Immature natural killer cell (primary cell): ENCODE data around the gene TGFBR3. TPM values are rescaled to one million over a fixed set of nuclear protein-coding genes. Genes with fewer than 3 reads are reported as not detected.
A peak's percentile ranks its signal among the peaks of the same experiment; 100 is the strongest.

Source experiments
- DNase-seq, 3 donors: peaks; one replicate each; pipeline ENCODE4 v3.0.0; 2022; ENCODE audit warnings: mixed read lengths in 1 of 3
- H3K27ac Mint-ChIP-seq, 6 donors: one replicate each; pipeline ENCODE4 v1.8.0; 2020; ENCODE audit warnings: mixed read lengths in 6 of 6, mild to moderate bottlenecking in 5 of 6, inconsistent platforms in 4 of 6, moderate library complexity in 3 of 6
- H3K27me3 Mint-ChIP-seq, 3 donors: one replicate each; pipeline ENCODE4 v1.8.0; 2020 to 2021; ENCODE audit warnings: low read depth in 3 of 3, mild to moderate bottlenecking in 3 of 3, mixed read lengths in 3 of 3, moderate library complexity in 3 of 3, inconsistent platforms in 1 of 3
- H3K36me3 Mint-ChIP-seq, 3 donors: one replicate each; pipeline ENCODE4 v1.8.0; 2020; ENCODE audit warnings: mixed read lengths in 3 of 3, inconsistent platforms in 2 of 3, mild to moderate bottlenecking in 2 of 3
- H3K4me1 Mint-ChIP-seq, 2 donors: one replicate each; pipeline ENCODE4 v1.8.0; 2020; ENCODE audit warnings: inconsistent platforms in 2 of 2, mild to moderate bottlenecking in 2 of 2, mixed read lengths in 2 of 2, moderate library complexity in 1 of 2
- H3K4me3 Mint-ChIP-seq, 5 donors: one replicate each; pipeline ENCODE4 v1.8.0; 2020; ENCODE audit warnings: mild to moderate bottlenecking in 5 of 5, mixed read lengths in 5 of 5, inconsistent platforms in 3 of 5, moderate library complexity in 3 of 5
- H3K9me3 Mint-ChIP-seq, 6 donors: one replicate each; pipeline ENCODE4 v1.8.0; 2020; ENCODE audit warnings: mild to moderate bottlenecking in 6 of 6, mixed read lengths in 6 of 6, inconsistent platforms in 4 of 6, moderate library complexity in 3 of 6
- polyA plus RNA-seq, 3 donors: library from polyadenylated mRNA; unstranded; fragments of 300-500 nt; fragmentation: Illumina TruSeq; gene quantifications; one replicate each; pipeline ENCODE4 v1.2.3, GENCODE V29; 2021

The TGFBR3 gene
- polyA plus RNA-seq, 3 donors from 2014 or later: 141 to 245 (median 183) TPM

- DNase-seq: peak in 1 of 3 donors; percentile 18
Measured at GRCh38 chr1:91768786-91769725, 116.9 kb downstream of the TGFBR3 start.

DNA sequence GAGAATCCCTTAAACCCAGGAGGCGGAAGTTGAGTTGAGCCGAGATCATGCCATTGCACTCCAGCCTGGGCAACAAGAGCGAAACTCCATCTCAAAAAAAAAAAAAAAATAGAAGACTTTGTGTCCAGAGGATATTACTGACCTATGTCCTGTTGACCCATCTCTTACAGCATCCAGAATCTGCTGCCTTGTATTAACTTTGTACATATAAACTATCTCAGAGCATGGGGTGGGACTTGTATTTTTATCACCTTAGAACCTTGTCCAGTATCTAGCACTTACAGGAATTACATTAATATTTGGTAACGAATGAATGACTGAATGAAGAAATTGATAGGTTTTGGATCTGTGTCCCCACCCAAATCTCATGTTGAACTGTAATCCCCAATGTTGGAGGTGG lies 117.8 kb downstream of the TGFBR3 start:
- peak overlapping the region in 1 of 5 donors; percentile 48 for H3K4me3 Mint-ChIP-seq
- H3K27me3 Mint-ChIP-seq: peaks cover 0 to 24% (median 10%) of the 10 kb centered on the region in 3 donors
- no peaks in the 10 kb centered on the region for H3K9me3 Mint-ChIP-seq
- no peak for DNase-seq
- peaks cover 8 to 40% (median 20%) of the 10 kb centered on the region in 3 donors for H3K36me3 Mint-ChIP-seq
- H3K27ac Mint-ChIP-seq: peak overlapping the region; percentile 50 to 86 (median 78)
- peaks cover 87 to 98% of the 10 kb centered on the region in 2 donors for H3K4me1 Mint-ChIP-seq

More at GRCh38 chr1:91768786-91769725, 116.9 kb downstream of the TGFBR3 start:
- H3K4me1 Mint-ChIP-seq: peaks cover 89 to 98% of the 10 kb centered on the region in 2 donors
- H3K9me3 Mint-ChIP-seq: no peaks in the 10 kb centered on the region
- peak overlapping the region; percentile 69 to 86 (median 82) for H3K27ac Mint-ChIP-seq
- H3K4me3 Mint-ChIP-seq: peak overlapping the region; percentile 18 to 66 (median 48)
- peaks cover 0 to 23% (median 10%) of the 10 kb centered on the region in 3 donors for H3K27me3 Mint-ChIP-seq
- H3K36me3 Mint-ChIP-seq: peaks cover 8 to 35% (median 20%) of the 10 kb centered on the region in 3 donors

- peaks cover 88 to 98% of the 10 kb centered on the region in 2 donors for H3K4me1 Mint-ChIP-seq
- peaks cover 1 to 24% (median 10%) of the 10 kb centered on the region in 3 donors for H3K27me3 Mint-ChIP-seq
- DNase-seq: no peak
- no peaks in the 10 kb centered on the region for H3K9me3 Mint-ChIP-seq
- peak overlapping the region; percentile 51 to 80 (median 66) for H3K27ac Mint-ChIP-seq
- peaks cover 8 to 43% (median 26%) of the 10 kb centered on the region in 3 donors for H3K36me3 Mint-ChIP-seq
- H3K4me3 Mint-ChIP-seq: peak overlapping the region in 2 of 5 donors; percentile 3 to 11
Measured at GRCh38 chr1:91766883-91767282, 119.1 kb downstream of the TGFBR3 start.

GRCh38 chr1:91765880-91766443 lies 120.0 kb downstream of the TGFBR3 start:
- no peak for DNase-seq
- Mint-ChIP-seq H3K27ac (peak overlapping the region; percentile 58 to 88 (median 81)), H3K4me1 (peaks cover 90 to 100% of the 10 kb centered on the region in 2 donors), H3K27me3 (peaks cover 1 to 24% (median 10%) of the 10 kb centered on the region in 3 donors), H3K36me3 (peaks cover 8 to 40% (median 26%) of the 10 kb centered on the region in 3 donors), H3K9me3 (no peaks in the 10 kb centered on the region), H3K4me3 (peak overlapping the region; percentile 16 to 44 (median 34))

- no peaks in the 10 kb centered on the region for H3K9me3 Mint-ChIP-seq
- peak overlapping the region; percentile 56 to 85 (median 77) for H3K27ac Mint-ChIP-seq
- peaks cover 97 to 100% of the 10 kb centered on the region in 2 donors for H3K4me1 Mint-ChIP-seq
- H3K4me3 Mint-ChIP-seq: no peak overlapping the region
- peaks cover 8 to 40% (median 26%) of the 10 kb centered on the region in 3 donors for H3K36me3 Mint-ChIP-seq
- DNase-seq: no peak
- H3K27me3 Mint-ChIP-seq: peaks cover 1 to 26% (median 10%) of the 10 kb centered on the region in 3 donors
Measured at GRCh38 chr1:91765293-91765692, 120.7 kb downstream of the TGFBR3 start.

DNA sequence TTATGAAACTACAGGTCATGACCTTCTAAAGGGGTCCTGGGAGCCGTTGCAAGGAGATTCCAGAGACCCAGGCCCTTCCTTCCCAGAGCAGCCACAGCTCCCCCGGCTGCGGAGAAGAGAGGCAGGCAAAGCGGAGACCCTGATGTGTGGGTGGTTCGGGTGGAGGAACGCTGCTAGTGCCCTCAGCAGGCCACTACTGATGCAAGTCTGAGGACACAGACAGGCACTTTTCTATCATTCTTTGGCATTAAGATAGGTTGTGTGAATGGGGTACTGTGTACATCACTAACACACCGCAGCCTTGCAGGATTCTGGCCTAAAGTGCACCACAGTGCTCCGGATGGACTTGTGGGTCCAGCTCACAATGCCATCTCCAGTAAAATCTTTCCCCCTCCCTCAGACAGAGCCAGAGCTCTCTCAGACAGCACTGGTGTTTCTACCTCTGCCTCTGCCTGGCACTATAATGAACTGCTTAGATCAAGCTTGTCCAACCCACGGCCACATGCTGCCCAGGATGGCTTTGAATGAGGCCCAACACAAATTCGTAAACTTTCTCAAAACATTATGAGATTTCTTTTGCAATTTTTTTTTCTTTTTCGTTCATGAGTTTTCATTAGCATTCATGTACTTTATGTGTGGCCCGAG lies 121.4 kb downstream of the TGFBR3 start:
- Mint-ChIP-seq H3K4me3 (no peak overlapping the region), H3K27ac (peak overlapping the region; percentile 56 to 85 (median 79)), H3K4me1 (peaks cover 97 to 100% of the 10 kb centered on the region in 2 donors), H3K36me3 (peaks cover 8 to 37% (median 19%) of the 10 kb centered on the region in 3 donors), H3K27me3 (peaks cover 1 to 26% (median 10%) of the 10 kb centered on the region in 3 donors), H3K9me3 (no peaks in the 10 kb centered on the region)
- DNase-seq: no peak

GRCh38 chr1:91763252-91763651 lies 122.7 kb downstream of the TGFBR3 start:
- H3K9me3 Mint-ChIP-seq: no peaks in the 10 kb centered on the region
- peak overlapping the region in 1 of 5 donors; percentile 21 for H3K4me3 Mint-ChIP-seq
- H3K36me3 Mint-ChIP-seq: peaks cover under 1 to 27% (median 18%) of the 10 kb centered on the region in 3 donors
- DNase-seq: no peak
- H3K4me1 Mint-ChIP-seq: peaks cover 97 to 100% of the 10 kb centered on the region in 2 donors
- H3K27ac Mint-ChIP-seq: peak overlapping the region; percentile 40 to 85 (median 53)
- H3K27me3 Mint-ChIP-seq: peaks cover 1 to 16% (median 12%) of the 10 kb centered on the region in 3 donors

DNA sequence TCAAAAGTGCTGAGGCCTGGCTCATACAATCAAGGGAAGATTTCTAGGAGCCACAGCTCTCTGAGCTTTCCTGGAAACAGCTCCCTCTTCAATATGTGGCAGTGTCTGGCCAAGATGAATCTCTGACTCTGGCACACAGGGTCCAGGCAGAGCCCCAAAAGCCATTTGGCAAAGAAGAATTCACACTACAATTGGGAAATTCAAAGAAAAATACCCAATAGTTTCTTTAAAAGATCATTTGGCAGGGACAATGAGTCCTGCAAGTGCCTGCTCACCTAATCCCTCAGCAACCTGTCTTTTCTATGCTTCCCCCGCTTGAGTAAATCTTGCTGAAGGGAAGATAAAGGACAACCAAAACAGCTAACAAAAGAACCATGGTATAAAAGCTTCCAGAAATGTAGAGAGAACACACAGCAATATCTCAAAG lies 124.6 kb downstream of the TGFBR3 start:
- H3K27ac Mint-ChIP-seq: peak overlapping the region; percentile 26 to 85 (median 55)
- DNase-seq: no peak
- peaks cover 89 to 99% of the 10 kb centered on the region in 2 donors for H3K4me1 Mint-ChIP-seq
- peaks cover 4 to 41% (median 14%) of the 10 kb centered on the region in 3 donors for H3K36me3 Mint-ChIP-seq
- H3K4me3 Mint-ChIP-seq: peak overlapping the region in 1 of 5 donors; percentile 8
- no peaks in the 10 kb centered on the region for H3K9me3 Mint-ChIP-seq
- H3K27me3 Mint-ChIP-seq: peaks cover 1 to 18% (median 7%) of the 10 kb centered on the region in 3 donors

GRCh38 chr1:91760512-91760911 lies 125.4 kb downstream of the TGFBR3 start:
- no peaks in the 10 kb centered on the region for H3K9me3 Mint-ChIP-seq
- H3K4me3 Mint-ChIP-seq: peak overlapping the region in 3 of 5 donors; percentile 0 to 34 (median 22)
- peaks cover 4 to 44% (median 14%) of the 10 kb centered on the region in 3 donors for H3K36me3 Mint-ChIP-seq
- peak overlapping the region; percentile 46 to 89 (median 60) for H3K27ac Mint-ChIP-seq
- peaks cover 1 to 19% (median 4%) of the 10 kb centered on the region in 3 donors for H3K27me3 Mint-ChIP-seq
- H3K4me1 Mint-ChIP-seq: peaks cover 84 to 98% of the 10 kb centered on the region in 2 donors
- DNase-seq: no peak

- H3K9me3 Mint-ChIP-seq: no peaks in the 10 kb centered on the region
- peak overlapping the region in 5 of 6 donors; percentile 57 to 89 (median 85) for H3K27ac Mint-ChIP-seq
- no peak overlapping the region for H3K4me3 Mint-ChIP-seq
- peaks cover 84 to 98% of the 10 kb centered on the region in 2 donors for H3K4me1 Mint-ChIP-seq
- H3K27me3 Mint-ChIP-seq: peaks cover 1 to 10% (median 6%) of the 10 kb centered on the region in 3 donors
- DNase-seq: no peak
- peaks cover 4 to 42% (median 7%) of the 10 kb centered on the region in 3 donors for H3K36me3 Mint-ChIP-seq
Measured at GRCh38 chr1:91759076-91759475, 126.9 kb downstream of the TGFBR3 start.

GRCh38 chr1:91757763-91758460 lies 128.0 kb downstream of the TGFBR3 start:
- peaks cover 86 to 97% of the 10 kb centered on the region in 2 donors for H3K4me1 Mint-ChIP-seq
- H3K27me3 Mint-ChIP-seq: peaks cover 1 to 15% (median 10%) of the 10 kb centered on the region in 3 donors
- H3K4me3 Mint-ChIP-seq: peak overlapping the region in 1 of 5 donors; percentile 23
- no peaks in the 10 kb centered on the region for H3K9me3 Mint-ChIP-seq
- peaks cover 4 to 38% (median 7%) of the 10 kb centered on the region in 3 donors for H3K36me3 Mint-ChIP-seq
- peak in 2 of 3 donors; percentile 32 to 60 for DNase-seq
- peak overlapping the region; percentile 57 to 89 (median 84) for H3K27ac Mint-ChIP-seq

DNA sequence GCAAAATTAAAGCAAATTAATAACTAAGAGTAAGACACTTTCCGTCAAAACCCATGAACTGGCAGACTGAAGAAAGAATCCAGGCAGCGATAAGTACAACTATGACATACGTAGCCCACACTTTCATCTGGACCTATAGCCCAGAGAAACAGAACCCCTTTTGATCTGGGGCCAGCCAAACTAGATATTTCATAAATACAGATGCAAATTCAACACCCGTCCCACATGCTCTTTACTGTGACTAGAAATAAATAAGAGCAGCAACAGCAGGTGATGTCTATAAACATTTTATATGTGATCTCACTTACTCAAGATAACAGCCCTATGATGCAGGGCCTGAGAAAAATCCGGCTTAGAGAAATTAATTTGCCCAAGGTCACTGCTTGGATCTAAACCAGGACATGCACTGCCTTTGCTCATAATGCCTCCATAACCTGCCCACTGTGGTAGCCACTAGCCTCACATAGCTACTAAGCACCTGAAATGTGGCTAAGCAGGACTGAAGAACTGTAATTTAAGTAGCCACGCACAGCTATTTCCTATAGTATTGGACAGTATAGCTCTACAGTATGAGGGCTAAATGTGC lies 130.2 kb downstream of the TGFBR3 start:
- H3K4me3 Mint-ChIP-seq: no peak overlapping the region
- DNase-seq: no peak
- H3K36me3 Mint-ChIP-seq: peaks cover 0 to 35% (median 4%) of the 10 kb centered on the region in 3 donors
- H3K27me3 Mint-ChIP-seq: peaks cover 0 to 22% (median 10%) of the 10 kb centered on the region in 3 donors
- H3K27ac Mint-ChIP-seq: peak overlapping the region; percentile 18 to 87 (median 72)
- peaks cover 84 to 95% of the 10 kb centered on the region in 2 donors for H3K4me1 Mint-ChIP-seq
- H3K9me3 Mint-ChIP-seq: no peaks in the 10 kb centered on the region
